Fibroblast of villous mesenchyme (primary cell): ENCODE results near the gene SRSF8. TPM values are rescaled to one million over a fixed set of nuclear protein-coding genes. Genes with fewer than 3 reads are reported as not detected.

ENCODE experiments used
- DNase-seq: peaks from one replicate; pipeline ENCODE4 v3.0.0-alpha.2; 2010; ENCODE audit warnings: low read depth
- H3K4me3 ChIP-seq: 2 replicates; pipeline ENCODE4 v1.5.1; 2011; ENCODE audit warnings: low read depth, mild to moderate bottlenecking, low read length
- total RNA-seq: library from RNA; depleted of rRNA; stranded (reverse); fragments of >200 nt; gene quantifications from 2 replicates; pipeline ENCODE4 v1.2.3, GENCODE V29; 2012
- TF ChIP-seq, protein P1 (sequence below): IDR thresholded peaks from 2 replicates; pipeline ENCODE4 v1.5.1; 2012; ENCODE audit warnings: low read depth, mild to moderate bottlenecking, low read length; ENCODE audit not compliant: insufficient read depth

The SRSF8 gene
- total RNA-seq, 1 donor = 19.0 TPM

DNA sequence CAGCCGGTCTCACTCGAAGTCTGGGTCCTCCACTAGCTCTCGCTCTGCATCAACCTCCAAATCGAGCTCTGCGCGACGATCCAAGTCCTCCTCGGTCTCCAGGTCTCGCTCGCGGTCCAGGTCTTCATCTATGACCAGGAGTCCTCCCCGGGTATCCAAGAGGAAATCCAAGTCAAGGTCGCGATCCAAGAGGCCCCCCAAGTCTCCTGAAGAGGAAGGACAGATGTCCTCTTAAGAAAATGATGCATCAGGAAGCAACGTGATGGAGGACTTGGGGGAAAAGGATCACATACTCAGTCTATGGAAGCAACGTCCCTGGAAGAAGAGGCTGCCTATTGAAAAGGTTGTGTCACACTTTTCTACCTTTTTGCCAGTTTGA lies 1.1 kb downstream of the SRSF8 start:
- peak overlapping the region; percentile 70 for H3K4me3 ChIP-seq
- TF ChIP-seq, protein P1, sequence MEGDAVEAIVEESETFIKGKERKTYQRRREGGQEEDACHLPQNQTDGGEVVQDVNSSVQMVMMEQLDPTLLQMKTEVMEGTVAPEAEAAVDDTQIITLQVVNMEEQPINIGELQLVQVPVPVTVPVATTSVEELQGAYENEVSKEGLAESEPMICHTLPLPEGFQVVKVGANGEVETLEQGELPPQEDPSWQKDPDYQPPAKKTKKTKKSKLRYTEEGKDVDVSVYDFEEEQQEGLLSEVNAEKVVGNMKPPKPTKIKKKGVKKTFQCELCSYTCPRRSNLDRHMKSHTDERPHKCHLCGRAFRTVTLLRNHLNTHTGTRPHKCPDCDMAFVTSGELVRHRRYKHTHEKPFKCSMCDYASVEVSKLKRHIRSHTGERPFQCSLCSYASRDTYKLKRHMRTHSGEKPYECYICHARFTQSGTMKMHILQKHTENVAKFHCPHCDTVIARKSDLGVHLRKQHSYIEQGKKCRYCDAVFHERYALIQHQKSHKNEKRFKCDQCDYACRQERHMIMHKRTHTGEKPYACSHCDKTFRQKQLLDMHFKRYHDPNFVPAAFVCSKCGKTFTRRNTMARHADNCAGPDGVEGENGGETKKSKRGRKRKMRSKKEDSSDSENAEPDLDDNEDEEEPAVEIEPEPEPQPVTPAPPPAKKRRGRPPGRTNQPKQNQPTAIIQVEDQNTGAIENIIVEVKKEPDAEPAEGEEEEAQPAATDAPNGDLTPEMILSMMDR = no peak
- no peak for DNase-seq

GRCh38 chr11:95068549-95068948 lies 1.8 kb downstream of the SRSF8 start:
- TF ChIP-seq, protein P1 = no peak
- peak overlapping the region; percentile 70 for H3K4me3 ChIP-seq
- DNase-seq = peak; percentile 95

DNA sequence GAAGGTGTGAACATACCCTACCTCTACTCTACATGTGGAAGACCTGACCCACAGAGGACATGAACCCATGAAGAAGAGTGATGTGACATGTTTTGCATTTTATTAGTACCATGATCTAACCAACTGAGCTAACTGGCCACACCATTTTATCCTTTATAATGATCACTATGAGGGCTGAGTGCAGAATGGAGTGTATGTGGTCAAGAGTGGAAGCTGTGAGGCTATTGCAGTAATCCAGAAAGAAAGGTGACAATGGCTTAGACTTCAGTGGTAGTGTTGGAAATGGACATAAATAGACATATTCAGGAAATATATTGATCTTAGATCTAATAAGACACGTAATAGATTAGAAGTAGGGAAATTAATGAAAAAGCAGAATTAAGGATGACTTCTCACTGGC lies 3.8 kb downstream of the SRSF8 start:
- no peak overlapping the region for H3K4me3 ChIP-seq
- TF ChIP-seq, protein P1 = no peak
- DNase-seq = no peak

DNA sequence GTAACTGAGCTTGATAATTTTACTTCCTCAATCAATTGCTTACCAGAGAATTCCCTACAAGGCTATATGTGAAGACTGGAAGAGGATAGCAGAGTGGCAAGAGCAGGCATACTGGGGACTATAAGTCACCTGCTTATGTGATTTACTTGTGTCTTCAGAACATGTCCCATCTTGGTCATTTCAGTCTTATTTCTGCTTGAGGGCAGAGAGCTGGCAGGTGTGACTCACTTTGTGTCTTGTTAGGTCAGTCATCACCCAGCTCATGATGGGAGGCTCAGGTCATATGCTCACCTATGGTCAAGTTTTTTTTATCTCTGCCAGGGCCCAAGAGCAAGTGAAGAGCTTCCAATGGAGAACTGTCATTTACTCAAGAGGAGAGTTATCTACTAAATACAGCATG lies 6.2 kb downstream of the SRSF8 start:
- DNase-seq = no peak
- TF ChIP-seq, protein P1 = no peak
- H3K4me3 ChIP-seq = no peak overlapping the region

DNA sequence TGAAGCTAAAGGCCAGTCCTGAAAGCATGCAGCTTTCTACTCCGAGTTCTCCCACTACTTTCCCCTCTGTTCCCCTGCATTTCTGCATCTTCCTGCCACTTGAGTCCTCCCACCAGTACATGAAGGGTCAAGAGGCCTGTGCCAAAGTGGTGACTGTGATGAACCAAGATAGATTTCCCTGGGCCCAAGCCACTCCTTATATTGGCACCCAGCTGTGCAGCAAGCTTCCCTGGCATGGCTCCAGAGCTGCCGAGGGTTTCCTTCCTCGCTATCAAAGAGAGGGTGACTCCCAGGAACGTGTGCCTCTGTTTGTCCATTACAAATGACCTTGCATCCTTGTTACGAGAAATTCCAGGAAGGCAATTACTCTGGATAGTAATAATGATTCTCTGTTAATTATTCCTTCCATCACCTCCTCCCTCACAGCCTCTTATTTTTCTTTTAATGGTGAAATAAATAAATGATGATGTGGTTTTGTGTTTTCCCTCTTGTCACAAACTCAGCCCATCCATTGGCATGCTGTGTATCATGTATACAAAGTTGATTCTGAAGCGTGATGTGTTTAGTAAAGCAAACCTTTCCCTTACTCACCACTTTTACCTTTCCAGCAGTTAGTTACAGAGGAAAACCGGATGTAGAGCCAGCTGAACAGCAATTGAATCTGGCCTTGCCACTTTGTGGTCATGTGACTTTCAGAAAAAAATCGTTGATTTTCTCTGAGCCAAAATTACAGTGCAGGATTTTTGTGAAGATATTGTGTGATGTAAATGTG lies 8.3 kb downstream of the SRSF8 start:
- TF ChIP-seq, protein P1 = no peak
- no peak overlapping the region for H3K4me3 ChIP-seq
- DNase-seq = no peak

DNA sequence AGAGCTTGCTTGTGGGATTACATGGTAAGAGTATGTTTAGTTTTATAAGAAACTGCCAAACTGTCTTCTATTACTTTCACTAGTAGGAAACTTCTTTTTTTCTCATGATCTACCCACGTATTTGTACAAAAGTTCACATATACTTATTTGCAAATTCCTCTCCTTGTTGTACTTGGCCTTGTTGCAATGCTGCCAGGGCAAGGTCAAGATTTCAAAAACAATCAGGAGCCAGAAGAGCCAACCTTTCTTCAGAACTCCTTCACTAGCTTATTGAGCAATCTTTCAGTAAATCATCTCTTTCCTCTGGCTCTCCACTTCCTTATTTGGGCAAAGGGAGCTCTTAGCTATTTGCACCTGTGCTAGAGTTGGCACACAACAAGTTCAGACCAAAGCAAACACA lies 9.7 kb downstream of the SRSF8 start:
- TF ChIP-seq, protein P1 = no peak
- H3K4me3 ChIP-seq = no peak overlapping the region
- DNase-seq = peak; percentile 86

- H3K4me3 ChIP-seq = no peak overlapping the region
- TF ChIP-seq, protein P1 = no peak
- DNase-seq = no peak
These were observed 10.3 kb downstream of the SRSF8 start for GRCh38 chr11:95076981-95077380.
